Measurements from ENCODE around the gene ARAP1.

ARAP1 gene

DNA sequence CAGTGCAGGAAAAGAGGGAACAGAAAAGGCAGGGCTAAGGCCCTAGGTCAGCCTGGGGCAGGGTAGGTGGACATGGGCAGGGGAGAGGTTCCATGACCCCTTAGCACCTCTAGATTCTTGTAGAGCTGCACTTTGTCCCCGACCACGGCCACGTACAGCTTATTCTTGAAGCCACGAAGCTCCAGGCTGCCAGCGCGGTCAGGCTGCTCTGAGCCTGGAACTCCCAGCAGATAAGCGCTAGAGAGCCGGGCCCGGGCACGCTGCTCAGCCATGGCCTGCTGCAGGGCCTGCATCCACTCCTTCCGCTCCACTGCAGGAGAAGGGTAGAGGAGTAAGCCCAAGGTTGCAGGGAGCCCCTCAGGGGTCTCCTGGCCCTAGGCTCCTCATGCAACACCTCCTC is 41.9 kb downstream of the ARAP1 start:
- Histone ChIP-seq H3K4me1 (ENCODE audit: insufficient read depth, low read length, poor library complexity, severe bottlenecking) (no peaks in the 10 kb centered on the region), H3F3A (ENCODE audit: low read depth) (no peaks in the 10 kb centered on the region), H3K36me3 (ENCODE audit: insufficient read depth, low read length) (peaks cover 70% of the 10 kb centered on the region; the same call in 1 of the 2 replicates), H3K4me2 (ENCODE audit: low read depth, low read length, poor library complexity, severe bottlenecking) (no peak overlapping the region), H3K9ac (ENCODE audit: low read depth, low read length, poor library complexity, severe bottlenecking) (no peak overlapping the region), H3K9me3 (ENCODE audit: insufficient read depth, low read depth, low read length) (no peaks in the 10 kb centered on the region), H4K20me1 (ENCODE audit: insufficient read depth, low read length, poor library complexity, severe bottlenecking) (peaks cover 11% of the 10 kb centered on the region), H3K9me2 (replicated peaks; ENCODE audit: low read depth, low read length) (no peaks in the 10 kb centered on the region), H3K4me3 (ENCODE audit: low read length, poor library complexity, severe bottlenecking) (no peak overlapping the region), H3K79me2 (ENCODE audit: insufficient read depth, low read length) (peaks cover 21% of the 10 kb centered on the region; the same call in 1 of the 2 replicates), H3K27me3 (ENCODE audit: insufficient read depth, low read length, poor library complexity, severe bottlenecking) (no peaks in the 10 kb centered on the region), H2AFZ (ENCODE audit: low read length) (no peak overlapping the region)
- TF ChIP-seq, protein P1, sequence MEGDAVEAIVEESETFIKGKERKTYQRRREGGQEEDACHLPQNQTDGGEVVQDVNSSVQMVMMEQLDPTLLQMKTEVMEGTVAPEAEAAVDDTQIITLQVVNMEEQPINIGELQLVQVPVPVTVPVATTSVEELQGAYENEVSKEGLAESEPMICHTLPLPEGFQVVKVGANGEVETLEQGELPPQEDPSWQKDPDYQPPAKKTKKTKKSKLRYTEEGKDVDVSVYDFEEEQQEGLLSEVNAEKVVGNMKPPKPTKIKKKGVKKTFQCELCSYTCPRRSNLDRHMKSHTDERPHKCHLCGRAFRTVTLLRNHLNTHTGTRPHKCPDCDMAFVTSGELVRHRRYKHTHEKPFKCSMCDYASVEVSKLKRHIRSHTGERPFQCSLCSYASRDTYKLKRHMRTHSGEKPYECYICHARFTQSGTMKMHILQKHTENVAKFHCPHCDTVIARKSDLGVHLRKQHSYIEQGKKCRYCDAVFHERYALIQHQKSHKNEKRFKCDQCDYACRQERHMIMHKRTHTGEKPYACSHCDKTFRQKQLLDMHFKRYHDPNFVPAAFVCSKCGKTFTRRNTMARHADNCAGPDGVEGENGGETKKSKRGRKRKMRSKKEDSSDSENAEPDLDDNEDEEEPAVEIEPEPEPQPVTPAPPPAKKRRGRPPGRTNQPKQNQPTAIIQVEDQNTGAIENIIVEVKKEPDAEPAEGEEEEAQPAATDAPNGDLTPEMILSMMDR (conservative IDR thresholded peaks at IDR 0.05; ENCODE audit: low read length) = no peak
- TF ChIP-seq EZH2phosphoT487 (IDR thresholded peaks at IDR 0.05; ENCODE audit: borderline replicate concordance) = no peak

DNA sequence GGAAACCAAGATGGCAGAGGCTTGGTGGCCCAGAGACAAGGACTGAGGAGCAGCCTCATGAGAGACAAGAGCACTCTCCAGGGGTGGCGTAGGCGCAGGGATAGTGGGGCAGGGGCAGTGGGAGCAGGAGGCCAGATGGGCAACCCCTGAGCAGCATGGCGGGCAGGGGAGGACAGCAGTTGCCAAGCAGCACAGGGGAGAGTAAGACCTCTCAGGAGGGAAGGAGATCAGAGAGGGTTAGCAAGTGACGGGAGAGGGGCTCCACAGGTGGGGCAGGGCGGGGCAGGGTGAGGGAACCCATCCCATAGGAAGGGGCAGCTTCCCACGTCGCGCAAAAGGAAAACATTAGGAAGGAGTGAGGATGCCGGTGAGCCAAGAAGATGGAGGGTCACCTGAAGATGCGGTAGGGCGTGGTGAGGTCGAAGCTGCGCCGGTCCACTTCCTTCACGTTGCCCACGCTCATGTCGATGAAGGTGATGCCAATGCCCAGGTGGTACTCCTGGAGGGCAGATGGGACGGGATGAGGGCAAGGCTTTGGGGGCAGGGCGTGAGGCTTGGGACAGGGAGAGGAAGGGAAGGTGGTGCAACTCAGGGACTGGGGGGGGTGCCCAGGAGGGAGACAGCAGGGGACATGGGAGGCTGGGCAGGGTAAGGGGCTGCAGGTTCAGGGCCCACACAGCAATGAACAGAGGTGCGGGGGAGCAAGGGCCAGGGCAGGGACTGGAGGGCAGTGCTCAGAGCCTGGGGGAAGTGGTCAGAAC is 42.5 kb downstream of the ARAP1 start:
- peaks cover 76% of the 10 kb centered on the region; the same call in 1 of the 2 replicates for H3K36me3 ChIP-seq (ENCODE audit: insufficient read depth, low read length)
- peaks cover 7% of the 10 kb centered on the region for H4K20me1 ChIP-seq (ENCODE audit: insufficient read depth, low read length, poor library complexity, severe bottlenecking)

DNA sequence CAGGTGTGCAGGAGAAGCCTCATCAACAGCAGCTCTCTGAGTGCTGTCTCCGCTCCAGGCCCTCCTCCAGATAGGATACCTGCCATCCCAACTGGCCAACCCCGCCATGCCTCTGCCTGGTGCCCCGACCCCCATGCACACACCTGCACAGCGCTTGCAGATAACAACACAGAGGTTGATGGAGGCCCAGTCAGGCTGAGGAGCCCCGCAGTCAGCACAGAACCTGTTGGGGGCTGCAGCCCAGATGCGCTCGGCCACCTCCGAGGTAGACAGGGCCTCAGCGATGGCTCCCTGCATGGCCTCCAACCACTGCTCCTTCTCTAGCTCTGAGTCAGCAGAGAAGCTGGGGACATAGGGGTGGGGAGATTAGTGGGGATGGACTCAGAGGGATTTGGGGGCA is 45.2 kb downstream of the ARAP1 start:
- no peaks in the 10 kb centered on the region for H3K27me3 ChIP-seq (ENCODE audit: insufficient read depth, low read length, poor library complexity, severe bottlenecking)
- no peaks in the 10 kb centered on the region for H3F3A ChIP-seq (ENCODE audit: low read depth)
- no peak overlapping the region for H3K4me2 ChIP-seq (ENCODE audit: low read depth, low read length, poor library complexity, severe bottlenecking)
- H4K20me1 ChIP-seq (ENCODE audit: insufficient read depth, low read length, poor library complexity, severe bottlenecking) = no peaks in the 10 kb centered on the region
- H3K79me2 ChIP-seq (ENCODE audit: insufficient read depth, low read length) = no peaks in the 10 kb centered on the region
- H3K4me3 ChIP-seq (ENCODE audit: low read length, poor library complexity, severe bottlenecking) = no peak overlapping the region
- TF ChIP-seq, protein P1 (conservative IDR thresholded peaks at IDR 0.05; ENCODE audit: low read length) = no peak
- no peak for TF ChIP-seq EZH2phosphoT487 (IDR thresholded peaks at IDR 0.05; ENCODE audit: borderline replicate concordance)
- no peaks in the 10 kb centered on the region for H3K9me2 ChIP-seq (replicated peaks; ENCODE audit: low read depth, low read length)
- no peaks in the 10 kb centered on the region for H3K4me1 ChIP-seq (ENCODE audit: insufficient read depth, low read length, poor library complexity, severe bottlenecking)
- H3K36me3 ChIP-seq (ENCODE audit: insufficient read depth, low read length) = peaks cover 83% of the 10 kb centered on the region; the same call in 1 of the 2 replicates
- no peaks in the 10 kb centered on the region for H3K9me3 ChIP-seq (ENCODE audit: insufficient read depth, low read depth, low read length)
- no peak overlapping the region for H3K9ac ChIP-seq (ENCODE audit: low read depth, low read length, poor library complexity, severe bottlenecking)
- H2AFZ ChIP-seq (ENCODE audit: low read length) = no peak overlapping the region

More for the DNA sequence above, 42.5 kb downstream of the ARAP1 start:
- no peaks in the 10 kb centered on the region for H3F3A ChIP-seq (ENCODE audit: low read depth)
- H3K9me3 ChIP-seq (ENCODE audit: insufficient read depth, low read depth, low read length) = no peaks in the 10 kb centered on the region
- no peak overlapping the region for H3K9ac ChIP-seq (ENCODE audit: low read depth, low read length, poor library complexity, severe bottlenecking)
- peaks cover 15% of the 10 kb centered on the region; the same call in 1 of the 2 replicates for H3K79me2 ChIP-seq (ENCODE audit: insufficient read depth, low read length)
- H2AFZ ChIP-seq (ENCODE audit: low read length) = no peak overlapping the region
- H3K9me2 ChIP-seq (replicated peaks; ENCODE audit: low read depth, low read length) = no peaks in the 10 kb centered on the region
- TF ChIP-seq EZH2phosphoT487 (IDR thresholded peaks at IDR 0.05; ENCODE audit: borderline replicate concordance) = no peak
- TF ChIP-seq, protein P1 (conservative IDR thresholded peaks at IDR 0.05; ENCODE audit: low read length) = no peak
- no peak overlapping the region for H3K4me3 ChIP-seq (ENCODE audit: low read length, poor library complexity, severe bottlenecking)
- no peaks in the 10 kb centered on the region for H3K27me3 ChIP-seq (ENCODE audit: insufficient read depth, low read length, poor library complexity, severe bottlenecking)
- H3K4me1 ChIP-seq (ENCODE audit: insufficient read depth, low read length, poor library complexity, severe bottlenecking) = no peaks in the 10 kb centered on the region
- no peak overlapping the region for H3K4me2 ChIP-seq (ENCODE audit: low read depth, low read length, poor library complexity, severe bottlenecking)

Measured in Loucy (cell line).